NB4 (cell line): ENCODE measurements around the gene DRG1.

Experiments used
- DNase-seq: peaks from one replicate; pipeline ENCODE4 v3.0.0; 2010; ENCODE audit warnings: low read depth
- H3K4me3 ChIP-seq: one replicate; pipeline ENCODE4 v1.5.1; 2011; ENCODE audit warnings: mild to moderate bottlenecking, low read depth, low read length, moderate library complexity
- CTCF ChIP-seq: IDR thresholded peaks from one replicate; pipeline ENCODE4 v1.5.1; 2012; ENCODE audit warnings: low read depth, low read length
- MAX ChIP-seq: IDR thresholded peaks from 2 replicates; pipeline ENCODE4 v1.6.1; 2011; ENCODE audit warnings: low read depth, low read length
- MYC ChIP-seq: IDR thresholded peaks from 2 replicates; pipeline ENCODE4 v1.6.1; 2011; ENCODE audit warnings: low read depth, low read length
- POLR2A ChIP-seq: IDR thresholded peaks from 2 replicates; pipeline ENCODE4 v1.6.1; 2011; ENCODE audit warnings: mild to moderate bottlenecking; ENCODE audit not compliant: insufficient read length; ENCODE audit errors: extremely low read depth

The DRG1 gene

GRCh38 chr22:31436132-31436531, 36.7 kb downstream of the DRG1 start:
- TF ChIP-seq MYC (no peak), POLR2A (no peak), CTCF (no peak), MAX (no peak)

GRCh38 chr22:31439808-31440207, 40.4 kb downstream of the DRG1 start:
- TF ChIP-seq MYC = no peak
- TF ChIP-seq CTCF = no peak
- TF ChIP-seq MAX = no peak
- no peak for TF ChIP-seq POLR2A
- H3K4me3 ChIP-seq = no peak overlapping the region
- no peak for DNase-seq

More at GRCh38 chr22:31436132-31436531, 36.7 kb downstream of the DRG1 start:
- H3K4me3 ChIP-seq = no peak overlapping the region
- DNase-seq = no peak

GRCh38 chr22:31440681-31441080, 41.3 kb downstream of the DRG1 start:
- no peak overlapping the region for H3K4me3 ChIP-seq
- TF ChIP-seq MYC = no peak
- TF ChIP-seq MAX = no peak
- TF ChIP-seq CTCF = no peak
- TF ChIP-seq POLR2A = no peak
- no peak for DNase-seq

GRCh38 chr22:31441652-31442051, 42.2 kb downstream of the DRG1 start:
- H3K4me3 ChIP-seq = no peak overlapping the region
- TF ChIP-seq MAX (no peak), CTCF (no peak), POLR2A (no peak), MYC (no peak)
- DNase-seq = no peak

GRCh38 chr22:31442768-31443489, 43.5 kb downstream of the DRG1 start:
- no peak for DNase-seq
- no peak overlapping the region for H3K4me3 ChIP-seq
- TF ChIP-seq MAX (no peak), MYC (no peak), CTCF (no peak), POLR2A (no peak)
